HepG2 (cell line): ENCODE measurements around the gene PPP2R5D. TPM values are rescaled to one million over a fixed set of nuclear protein-coding genes. Genes with fewer than 3 reads are reported as not detected.
A peak's percentile ranks its signal among the peaks of the same experiment; 100 is the strongest.

Source experiments
- ARHGAP35 ChIP-seq: sonication (generic); formaldehyde crosslinking; IDR thresholded peaks from 2 replicates; pipeline ENCODE4 v1.9.0; 2022; ENCODE audit warnings: mild to moderate bottlenecking, inconsistent platforms, moderate library complexity, missing genetic modification reagents, borderline replicate concordance
- ELF4 ChIP-seq: sonication (generic); formaldehyde crosslinking; IDR thresholded peaks from 2 replicates; pipeline ENCODE4 v1.5.0; 2020; ENCODE audit warnings: missing genetic modification reagents, mild to moderate bottlenecking, moderate library complexity, borderline replicate concordance
- RFXAP ChIP-seq: sonication (generic); formaldehyde crosslinking; IDR thresholded peaks from 2 replicates; pipeline ENCODE4 v1.4.0; 2020; ENCODE audit warnings: missing genetic modification reagents, borderline replicate concordance
- TAF1 ChIP-seq: sonication (generic); formaldehyde crosslinking; IDR thresholded peaks from 2 replicates; pipeline ENCODE4 v1.4.0; 2020; ENCODE audit warnings: missing genetic modification reagents
- YEATS2 ChIP-seq: sonication (generic); formaldehyde crosslinking; IDR thresholded peaks from 2 replicates; pipeline ENCODE4 v1.4.0; 2020; ENCODE audit warnings: missing genetic modification reagents, borderline replicate concordance
- ZFP62 ChIP-seq: sonication (generic); formaldehyde crosslinking; IDR thresholded peaks from 2 replicates; pipeline ENCODE4 v1.4.0; 2020; ENCODE audit warnings: missing genetic modification reagents
- ZNF558 ChIP-seq: sonication (generic); formaldehyde crosslinking; IDR thresholded peaks from 2 replicates; pipeline ENCODE4 v1.9.0; 2022; ENCODE audit warnings: mild to moderate bottlenecking, missing genetic modification reagents, borderline replicate concordance
- ZNF577 ChIP-seq: sonication (generic); formaldehyde crosslinking; IDR thresholded peaks from 2 replicates; pipeline ENCODE4 v1.4.0; 2020; ENCODE audit warnings: mild to moderate bottlenecking, low read depth, missing genetic modification reagents, borderline replicate concordance
- ZNF670 ChIP-seq: sonication (generic); formaldehyde crosslinking; IDR thresholded peaks from 2 replicates; pipeline ENCODE4 v1.8.0; 2022; ENCODE audit warnings: mild to moderate bottlenecking, missing genetic modification reagents, borderline replicate concordance
- polyA plus RNA-seq, 8 experiments: library from polyadenylated mRNA; depleted of rRNA in 3 of 8; stranded (reverse) in 7 of 8; unstranded in 1 of 8; fragments of >200 nt; fragmentation: Illumina TruSeq in 4 of 8; extraction: Trizol in 4 of 8; gene quantifications; 2 replicates each; pipeline versions ENCODE4 v1.2.1 to v1.2.3, GENCODE V29; 2011 to 2016; ENCODE audit warnings: low read depth in 4 of 8, missing spikeins in 1 of 8, mixed read lengths in 1 of 8; ENCODE audit not compliant: insufficient read depth in 1 of 8
- total RNA-seq, 5 experiments: library from RNA; depleted of rRNA; stranded (reverse); fragments of >200 nt; fragmentation: Illumina TruSeq; extraction: Trizol; gene quantifications; 2 replicates each; pipeline ENCODE4 v1.2.3, GENCODE V29; 2016; ENCODE audit warnings: low read depth in 1 of 5
- TF ChIP-seq, protein P1 (sequence below): sonication (generic); formaldehyde crosslinking; IDR thresholded peaks from 2 replicates; pipeline ENCODE4 v1.9.0; 2021; ENCODE audit warnings: missing genetic modification reagents, mild to moderate bottlenecking, borderline replicate concordance
- TF ChIP-seq, protein P2 (sequence below): sonication (generic); formaldehyde crosslinking; IDR thresholded peaks from 2 replicates; pipeline ENCODE4 v1.4.0; 2020; ENCODE audit warnings: missing genetic modification reagents, borderline replicate concordance
- TF ChIP-seq, protein P3 (sequence below): sonication (generic); formaldehyde crosslinking; IDR thresholded peaks from 2 replicates; pipeline ENCODE4 v1.8.0; 2022; ENCODE audit warnings: low read depth, missing genetic modification reagents
- TF ChIP-seq, protein P4 (sequence below): sonication (generic); formaldehyde crosslinking; IDR thresholded peaks from 2 replicates; pipeline ENCODE4 v1.5.1; 2020; ENCODE audit warnings: mild to moderate bottlenecking, missing genetic modification reagents
- TF ChIP-seq, protein P5 (sequence below): sonication (generic); formaldehyde crosslinking; IDR thresholded peaks from 2 replicates; pipeline ENCODE4 v1.4.0; 2020; ENCODE audit warnings: low read depth, mild to moderate bottlenecking, missing genetic modification reagents
- TF ChIP-seq, protein P6 (sequence below): sonication (generic); formaldehyde crosslinking; IDR thresholded peaks from 2 replicates; pipeline ENCODE4 v1.4.0; 2020; ENCODE audit warnings: missing genetic modification reagents

PPP2R5D gene
- total and polyA plus RNA-seq, 2 of the 13 experiments (the other 11 are each of a cell fraction or from before 2014, with no cell fraction given): 53.7 to 60.4 TPM

DNA sequence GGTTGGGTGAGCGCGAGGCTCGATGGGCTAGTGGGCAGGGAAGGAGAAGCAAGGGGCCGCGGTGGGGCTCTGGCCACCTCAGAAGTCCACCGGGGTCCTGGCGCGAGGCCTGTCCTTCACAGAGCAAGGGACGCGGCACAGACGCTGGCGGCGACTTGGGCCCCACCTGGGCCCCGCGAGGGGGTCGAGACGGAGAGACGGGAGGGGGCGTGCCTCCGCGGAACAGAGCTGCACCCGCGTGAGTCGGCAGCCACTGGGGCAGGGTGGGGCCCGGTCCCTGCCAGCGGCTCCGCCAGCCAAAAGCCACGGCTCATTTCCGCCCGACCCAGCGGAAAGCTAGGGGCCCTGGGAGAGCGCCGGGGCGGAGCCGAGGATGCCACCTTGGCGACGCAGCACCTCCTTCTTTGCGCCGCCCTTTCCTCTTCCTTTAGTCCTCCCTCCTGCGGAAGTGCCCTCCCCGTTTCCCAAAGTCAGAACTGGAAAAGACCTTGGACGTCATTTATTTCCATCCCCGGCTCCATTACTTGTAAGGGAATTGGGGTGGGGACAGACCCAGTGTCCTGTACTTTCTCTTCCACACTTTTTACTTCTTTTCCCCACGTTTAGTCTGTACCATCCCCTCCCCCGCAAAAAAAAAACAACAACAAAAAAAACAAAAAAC is 69.3 kb downstream of the PPP2R5D start, which contains the start of gene CUL7 (continued):
- TF ChIP-seq, protein P1, sequence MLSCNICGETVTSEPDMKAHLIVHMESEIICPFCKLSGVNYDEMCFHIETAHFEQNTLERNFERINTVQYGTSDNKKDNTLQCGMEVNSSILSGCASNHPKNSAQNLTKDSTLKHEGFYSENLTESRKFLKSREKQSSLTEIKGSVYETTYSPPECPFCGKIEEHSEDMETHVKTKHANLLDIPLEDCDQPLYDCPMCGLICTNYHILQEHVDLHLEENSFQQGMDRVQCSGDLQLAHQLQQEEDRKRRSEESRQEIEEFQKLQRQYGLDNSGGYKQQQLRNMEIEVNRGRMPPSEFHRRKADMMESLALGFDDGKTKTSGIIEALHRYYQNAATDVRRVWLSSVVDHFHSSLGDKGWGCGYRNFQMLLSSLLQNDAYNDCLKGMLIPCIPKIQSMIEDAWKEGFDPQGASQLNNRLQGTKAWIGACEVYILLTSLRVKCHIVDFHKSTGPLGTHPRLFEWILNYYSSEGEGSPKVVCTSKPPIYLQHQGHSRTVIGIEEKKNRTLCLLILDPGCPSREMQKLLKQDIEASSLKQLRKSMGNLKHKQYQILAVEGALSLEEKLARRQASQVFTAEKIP (CRISPR knock-in tag): no peak
- TF ChIP-seq ZFP62 (CRISPR knock-in tag) (no peak), TAF1 (CRISPR knock-in tag) (peak; percentile 99), ZNF670 (CRISPR knock-in tag) (peak; percentile 99), ELF4 (CRISPR knock-in tag) (peak; percentile 92), RFXAP (CRISPR knock-in tag) (0 out of 2 replicates have a peak, but pooled peaks have one; percentile 6), ZNF558 (CRISPR knock-in tag) (no peak), ARHGAP35 (CRISPR knock-in tag) (peak; percentile 97; the same call in 1 of the 2 replicates), ZNF577 (no peak), YEATS2 (CRISPR knock-in tag) (peak; percentile 98)
- TF ChIP-seq, protein P2, sequence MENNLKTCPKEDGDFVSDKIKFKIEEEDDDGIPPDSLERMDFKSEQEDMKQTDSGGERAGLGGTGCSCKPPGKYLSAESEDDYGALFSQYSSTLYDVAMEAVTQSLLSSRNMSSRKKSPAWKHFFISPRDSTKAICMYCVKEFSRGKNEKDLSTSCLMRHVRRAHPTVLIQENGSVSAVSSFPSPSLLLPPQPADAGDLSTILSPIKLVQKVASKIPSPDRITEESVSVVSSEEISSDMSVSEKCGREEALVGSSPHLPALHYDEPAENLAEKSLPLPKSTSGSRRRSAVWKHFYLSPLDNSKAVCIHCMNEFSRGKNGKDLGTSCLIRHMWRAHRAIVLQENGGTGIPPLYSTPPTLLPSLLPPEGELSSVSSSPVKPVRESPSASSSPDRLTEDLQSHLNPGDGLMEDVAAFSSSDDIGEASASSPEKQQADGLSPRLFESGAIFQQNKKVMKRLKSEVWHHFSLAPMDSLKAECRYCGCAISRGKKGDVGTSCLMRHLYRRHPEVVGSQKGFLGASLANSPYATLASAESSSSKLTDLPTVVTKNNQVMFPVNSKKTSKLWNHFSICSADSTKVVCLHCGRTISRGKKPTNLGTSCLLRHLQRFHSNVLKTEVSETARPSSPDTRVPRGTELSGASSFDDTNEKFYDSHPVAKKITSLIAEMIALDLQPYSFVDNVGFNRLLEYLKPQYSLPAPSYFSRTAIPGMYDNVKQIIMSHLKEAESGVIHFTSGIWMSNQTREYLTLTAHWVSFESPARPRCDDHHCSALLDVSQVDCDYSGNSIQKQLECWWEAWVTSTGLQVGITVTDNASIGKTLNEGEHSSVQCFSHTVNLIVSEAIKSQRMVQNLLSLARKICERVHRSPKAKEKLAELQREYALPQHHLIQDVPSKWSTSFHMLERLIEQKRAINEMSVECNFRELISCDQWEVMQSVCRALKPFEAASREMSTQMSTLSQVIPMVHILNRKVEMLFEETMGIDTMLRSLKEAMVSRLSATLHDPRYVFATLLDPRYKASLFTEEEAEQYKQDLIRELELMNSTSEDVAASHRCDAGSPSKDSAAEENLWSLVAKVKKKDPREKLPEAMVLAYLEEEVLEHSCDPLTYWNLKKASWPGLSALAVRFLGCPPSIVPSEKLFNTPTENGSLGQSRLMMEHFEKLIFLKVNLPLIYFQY (CRISPR knock-in tag): peak; percentile 96
- TF ChIP-seq, protein P3, sequence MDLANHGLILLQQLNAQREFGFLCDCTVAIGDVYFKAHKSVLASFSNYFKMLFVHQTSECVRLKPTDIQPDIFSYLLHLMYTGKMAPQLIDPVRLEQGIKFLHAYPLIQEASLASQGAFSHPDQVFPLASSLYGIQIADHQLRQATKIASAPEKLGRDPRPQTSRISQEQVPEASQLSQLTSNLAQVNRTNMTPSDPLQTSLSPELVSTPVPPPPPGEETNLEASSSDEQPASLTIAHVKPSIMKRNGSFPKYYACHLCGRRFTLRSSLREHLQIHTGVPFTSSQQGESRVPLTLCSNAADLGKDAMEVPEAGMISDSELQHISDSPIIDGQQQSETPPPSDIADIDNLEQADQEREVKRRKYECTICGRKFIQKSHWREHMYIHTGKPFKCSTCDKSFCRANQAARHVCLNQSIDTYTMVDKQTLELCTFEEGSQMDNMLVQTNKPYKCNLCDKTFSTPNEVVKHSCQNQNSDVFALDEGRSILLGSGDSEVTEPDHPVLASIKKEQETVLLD (CRISPR knock-in tag): peak; percentile 59
- TF ChIP-seq, protein P4, sequence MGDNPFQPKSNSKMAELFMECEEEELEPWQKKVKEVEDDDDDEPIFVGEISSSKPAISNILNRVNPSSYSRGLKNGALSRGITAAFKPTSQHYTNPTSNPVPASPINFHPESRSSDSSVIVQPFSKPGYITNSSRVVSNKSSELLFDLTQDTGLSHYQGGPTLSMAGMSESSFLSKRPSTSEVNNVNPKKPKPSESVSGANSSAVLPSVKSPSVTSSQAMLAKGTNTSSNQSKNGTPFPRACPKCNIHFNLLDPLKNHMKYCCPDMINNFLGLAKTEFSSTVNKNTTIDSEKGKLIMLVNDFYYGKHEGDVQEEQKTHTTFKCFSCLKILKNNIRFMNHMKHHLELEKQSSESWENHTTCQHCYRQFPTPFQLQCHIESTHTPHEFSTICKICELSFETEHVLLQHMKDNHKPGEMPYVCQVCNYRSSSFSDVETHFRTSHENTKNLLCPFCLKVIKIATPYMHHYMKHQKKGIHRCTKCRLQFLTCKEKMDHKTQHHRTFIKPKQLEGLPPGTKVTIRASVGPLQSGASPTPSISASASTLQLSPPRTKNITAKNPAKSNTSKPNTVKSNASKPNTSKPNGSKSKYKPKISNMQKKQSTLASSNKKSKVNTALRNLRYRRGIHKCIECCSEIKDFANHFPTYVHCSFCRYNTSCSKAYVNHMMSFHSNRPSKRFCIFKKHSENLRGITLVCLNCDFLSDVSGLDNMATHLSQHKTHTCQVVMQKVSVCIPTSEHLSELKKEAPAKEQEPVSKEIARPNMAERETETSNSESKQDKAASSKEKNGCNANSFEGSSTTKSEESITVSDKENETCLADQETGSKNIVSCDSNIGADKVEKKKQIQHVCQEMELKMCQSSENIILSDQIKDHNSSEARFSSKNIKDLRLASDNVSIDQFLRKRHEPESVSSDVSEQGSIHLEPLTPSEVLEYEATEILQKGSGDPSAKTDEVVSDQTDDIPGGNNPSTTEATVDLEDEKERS (CRISPR knock-in tag): peak; percentile 86
- TF ChIP-seq, protein P5, sequence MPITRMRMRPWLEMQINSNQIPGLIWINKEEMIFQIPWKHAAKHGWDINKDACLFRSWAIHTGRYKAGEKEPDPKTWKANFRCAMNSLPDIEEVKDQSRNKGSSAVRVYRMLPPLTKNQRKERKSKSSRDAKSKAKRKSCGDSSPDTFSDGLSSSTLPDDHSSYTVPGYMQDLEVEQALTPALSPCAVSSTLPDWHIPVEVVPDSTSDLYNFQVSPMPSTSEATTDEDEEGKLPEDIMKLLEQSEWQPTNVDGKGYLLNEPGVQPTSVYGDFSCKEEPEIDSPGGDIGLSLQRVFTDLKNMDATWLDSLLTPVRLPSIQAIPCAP (CRISPR knock-in tag): peak; percentile 68; the same call in 1 of the 2 replicates
- TF ChIP-seq, protein P6, sequence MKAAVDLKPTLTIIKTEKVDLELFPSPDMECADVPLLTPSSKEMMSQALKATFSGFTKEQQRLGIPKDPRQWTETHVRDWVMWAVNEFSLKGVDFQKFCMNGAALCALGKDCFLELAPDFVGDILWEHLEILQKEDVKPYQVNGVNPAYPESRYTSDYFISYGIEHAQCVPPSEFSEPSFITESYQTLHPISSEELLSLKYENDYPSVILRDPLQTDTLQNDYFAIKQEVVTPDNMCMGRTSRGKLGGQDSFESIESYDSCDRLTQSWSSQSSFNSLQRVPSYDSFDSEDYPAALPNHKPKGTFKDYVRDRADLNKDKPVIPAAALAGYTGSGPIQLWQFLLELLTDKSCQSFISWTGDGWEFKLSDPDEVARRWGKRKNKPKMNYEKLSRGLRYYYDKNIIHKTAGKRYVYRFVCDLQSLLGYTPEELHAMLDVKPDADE (CRISPR knock-in tag): peak; percentile 58; the same call in 1 of the 2 replicates
